Kidney glomerular epithelial cell (primary cell): ENCODE results near the gene NUDT1.

ENCODE experiments used
- DNase-seq: peaks from one replicate; lab custom pipeline; 2025; lab: John Stamatoyannopoulos, UW

NUDT1 gene

GRCh38 chr7:2241580-2242540 lies at the start of gene NUDT1, which contains the start of gene MRM2:
TSS of gene NUDT1 (plus strand) at chr7:2242226. CDS start at chr7:2244575, 2,349 bp downstream.
TSS of gene MRM2 (minus strand) at chr7:2242205. CDS start at chr7:2242169, 36 bp downstream.
- peak; percentile 72 for DNase-seq

DNA sequence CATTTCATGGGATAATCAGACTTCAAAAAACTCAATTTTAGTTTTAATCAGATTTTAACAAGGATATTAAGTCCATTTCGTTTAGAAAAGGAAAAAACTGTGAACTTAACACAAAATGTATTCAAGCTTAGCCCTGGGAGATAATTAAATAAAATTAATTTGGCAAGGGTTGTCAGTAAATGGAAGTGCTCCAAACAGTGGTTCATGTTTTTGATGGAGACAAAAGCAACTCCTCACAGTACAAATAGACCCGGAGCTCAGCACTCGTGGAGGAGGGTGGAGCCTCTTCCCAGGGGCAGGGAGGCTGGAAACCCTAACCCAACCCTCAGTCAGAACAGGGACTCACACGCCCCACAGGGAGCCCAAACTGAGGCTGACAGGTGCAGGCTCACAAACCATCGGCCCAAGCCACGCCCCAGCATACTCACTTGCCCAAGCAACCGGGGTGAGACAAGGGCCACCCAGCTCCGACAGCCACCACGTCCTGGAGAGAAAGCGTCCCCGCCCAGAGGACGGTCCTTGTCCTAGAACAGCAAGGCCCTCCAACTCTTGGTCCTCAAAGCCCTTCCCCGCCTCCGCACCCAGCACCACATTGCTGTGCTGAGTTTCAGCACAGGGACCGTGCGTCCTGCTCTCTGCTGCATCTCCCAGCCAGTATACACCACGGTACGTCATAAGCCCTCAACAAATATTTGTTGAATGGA lies 49.0 kb upstream of the NUDT1 start:
- DNase-seq = no peak

DNA sequence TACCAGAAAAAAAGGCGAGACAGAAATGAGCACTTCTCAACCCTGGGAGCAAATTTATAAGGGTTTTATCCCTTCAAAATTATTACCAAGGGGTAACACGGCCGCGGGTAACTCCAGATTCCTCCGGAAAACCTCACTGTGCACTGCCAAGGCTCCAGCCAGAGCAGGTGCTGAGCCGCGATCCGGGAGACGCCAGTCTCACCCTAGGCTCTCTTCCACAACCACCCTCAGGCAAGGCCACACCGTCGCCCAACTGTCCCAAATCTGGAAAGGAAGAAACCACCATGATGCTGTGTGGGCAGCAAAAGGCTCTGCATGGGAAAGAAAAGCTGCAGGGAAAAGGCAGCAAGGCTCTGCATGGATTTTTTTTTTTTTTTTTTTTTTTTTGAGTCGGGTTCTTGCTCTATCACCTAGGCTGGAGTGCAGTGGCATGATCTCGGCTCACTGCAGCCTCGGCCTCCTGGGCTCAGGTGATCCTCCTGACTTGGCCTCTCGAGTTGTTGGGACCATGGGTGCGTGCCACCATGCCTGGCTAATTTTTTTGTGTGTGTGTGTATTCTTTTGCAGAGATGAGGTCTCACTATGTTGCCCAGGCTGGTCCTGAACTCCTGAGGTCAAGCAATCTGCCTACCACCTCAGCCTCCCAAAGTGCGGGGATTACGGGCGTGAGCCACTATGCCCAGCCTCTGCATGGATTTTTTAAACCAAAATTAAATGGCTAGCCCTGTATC lies 48.3 kb upstream of the NUDT1 start:
- DNase-seq = no peak

- DNase-seq = no peak
Observed at GRCh38 chr7:2195400-2196246, 46.4 kb upstream of the NUDT1 start.

DNA sequence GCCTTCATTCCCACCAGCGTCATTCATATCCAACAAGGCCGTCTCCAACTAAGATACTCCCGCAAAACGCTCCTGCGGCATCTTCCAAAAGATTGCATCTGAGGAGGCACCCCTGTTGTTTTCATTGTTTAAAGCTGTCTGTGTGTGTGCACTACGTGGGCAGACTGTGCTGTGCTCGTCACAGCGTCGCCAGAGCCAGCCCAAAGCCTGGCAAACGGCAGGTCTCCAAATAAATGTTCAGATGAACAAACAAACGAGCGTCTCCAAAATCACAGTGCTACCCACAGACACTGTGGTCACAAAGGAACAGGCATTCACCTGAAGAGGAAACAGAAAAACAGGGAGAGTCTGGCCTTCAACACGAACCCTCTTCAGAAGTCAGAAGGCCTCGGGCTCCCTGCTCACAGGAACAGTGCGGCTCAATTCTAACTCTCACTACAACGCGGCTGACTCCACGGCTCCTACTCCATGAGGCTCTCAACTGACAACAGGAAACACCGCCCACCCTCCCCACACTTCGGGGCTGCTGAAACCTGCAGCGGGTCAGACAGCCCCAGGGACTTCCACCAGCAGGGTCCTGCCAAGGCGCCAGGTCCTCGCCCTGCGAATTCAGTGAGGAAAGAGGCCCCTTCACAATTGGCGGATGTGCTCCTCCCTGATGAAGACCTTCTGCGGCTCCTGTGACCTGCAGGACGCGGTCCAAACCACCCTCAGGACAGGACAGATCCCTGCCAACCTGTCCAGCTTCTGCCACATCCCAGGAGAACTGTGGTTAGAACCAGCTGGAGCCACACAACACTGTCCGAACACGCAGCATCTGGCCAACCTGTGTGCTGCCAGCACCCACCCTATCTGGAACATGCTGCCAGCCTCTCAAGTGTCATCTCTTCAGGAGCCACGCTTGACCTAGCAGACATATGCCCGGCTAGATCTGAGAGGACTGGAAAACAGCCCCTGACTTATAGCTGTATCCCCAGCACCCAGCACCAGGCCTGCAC lies 45.3 kb upstream of the NUDT1 start:
- DNase-seq = no peak

DNA sequence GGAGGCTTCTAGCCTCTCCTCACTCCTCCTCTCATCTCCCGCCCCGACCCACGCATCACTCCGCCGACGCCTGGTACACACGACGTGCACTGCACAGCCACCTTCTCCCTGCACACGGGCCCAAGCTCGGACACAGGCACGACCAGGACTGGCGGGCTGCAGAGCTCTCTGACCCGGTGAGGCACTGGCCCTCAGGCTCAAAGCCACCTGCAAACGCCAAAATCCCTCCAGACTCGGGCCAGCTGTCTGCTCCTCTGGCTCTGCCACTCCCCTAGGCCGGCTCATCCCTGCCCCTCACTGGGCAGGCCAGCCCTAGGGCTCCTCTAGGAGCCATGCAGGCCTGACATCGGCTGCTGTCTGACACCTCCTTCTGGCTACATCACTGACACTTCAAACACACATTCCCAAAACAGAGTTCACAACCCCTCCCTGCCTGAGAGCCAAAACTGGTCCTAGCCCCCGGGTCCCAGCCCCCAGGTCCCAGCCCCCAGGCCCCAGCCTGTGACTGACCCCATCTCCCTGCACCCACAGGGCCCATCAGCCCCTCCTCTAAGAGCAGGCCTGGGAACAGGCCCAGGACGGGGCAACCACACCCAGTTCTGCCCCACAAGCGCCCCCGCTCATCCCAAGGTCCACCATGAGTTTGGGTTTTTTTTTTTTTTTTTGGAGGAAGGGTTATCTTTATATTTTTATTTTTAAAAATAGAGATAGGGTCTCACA lies 44.4 kb upstream of the NUDT1 start:
- DNase-seq = no peak

DNA sequence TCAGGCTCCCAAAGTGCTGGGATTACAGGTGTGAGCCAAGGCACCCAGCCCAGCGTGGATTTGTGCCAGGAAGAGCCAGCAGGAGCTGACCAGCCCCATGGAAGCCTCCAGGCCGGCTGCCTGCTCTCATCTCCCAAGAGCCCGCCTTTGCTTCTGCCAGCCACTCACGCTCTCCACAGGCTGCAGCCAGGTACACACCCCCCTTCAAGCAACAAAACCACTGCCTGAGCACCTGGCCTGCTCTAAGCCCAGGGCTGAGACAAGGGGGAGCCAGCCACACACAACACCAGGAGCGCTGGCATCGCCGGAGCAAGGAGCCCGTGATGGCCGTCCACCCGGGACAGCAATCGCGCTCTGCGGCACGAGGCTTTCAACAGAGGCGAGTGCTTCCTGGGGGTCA lies 43.8 kb upstream of the NUDT1 start:
- DNase-seq = no peak

GRCh38 chr7:2198760-2199159 lies 43.3 kb upstream of the NUDT1 start:
- no peak for DNase-seq

GRCh38 chr7:2199528-2199927 lies 42.5 kb upstream of the NUDT1 start:
- DNase-seq = no peak

DNA sequence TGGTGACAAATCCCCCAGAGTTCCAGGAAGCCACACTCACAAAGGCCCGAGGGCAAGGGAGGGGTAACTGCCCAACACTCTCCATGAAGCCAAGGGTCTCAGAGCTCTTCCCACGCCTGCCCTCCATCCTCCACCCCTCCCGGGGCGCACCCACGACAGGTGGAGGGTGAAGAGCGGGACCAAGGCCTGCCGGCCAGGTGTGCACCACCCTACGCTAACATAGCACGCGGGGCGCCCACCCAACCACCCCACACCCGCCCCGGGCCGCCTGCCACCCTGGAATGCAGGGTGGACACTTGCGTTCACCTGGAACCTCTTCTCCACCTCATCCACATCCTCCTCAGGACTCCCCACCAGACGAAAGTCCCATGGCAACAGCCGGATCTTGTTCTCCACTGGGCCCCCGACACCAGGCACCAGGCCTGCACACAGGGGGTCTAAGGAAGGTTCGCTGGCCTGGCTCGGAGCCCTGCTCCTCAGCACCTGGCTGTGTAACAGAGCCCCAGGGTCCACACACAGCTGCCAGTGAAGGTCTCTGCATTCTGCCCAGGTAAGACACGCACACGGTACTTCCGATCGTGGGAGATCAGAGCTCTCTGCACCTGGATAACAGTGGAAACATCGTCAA lies 42.0 kb upstream of the NUDT1 start:
- DNase-seq = no peak

DNA sequence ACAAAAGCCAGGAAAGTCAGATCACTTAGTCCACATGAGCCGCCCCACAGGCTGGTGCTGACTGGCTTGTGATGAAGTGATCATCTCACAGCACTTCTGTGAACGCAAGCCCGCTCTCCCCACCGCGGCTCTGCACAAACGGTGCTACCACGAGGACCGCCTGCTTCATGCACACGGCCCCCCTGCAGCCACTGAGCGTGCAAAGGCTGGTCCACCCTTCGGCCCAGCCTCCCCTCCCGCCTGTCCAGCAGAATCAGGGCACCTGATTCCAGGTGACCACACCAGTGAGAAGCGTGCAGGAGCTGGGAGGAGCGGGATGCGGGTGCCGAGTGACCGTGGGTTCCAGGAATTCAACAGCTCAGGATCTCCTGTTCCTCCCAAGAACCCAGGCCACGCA lies 41.4 kb upstream of the NUDT1 start:
- no peak for DNase-seq

- DNase-seq = no peak
Observed at GRCh38 chr7:2201128-2201527, 40.9 kb upstream of the NUDT1 start.

- DNase-seq = no peak
Observed at GRCh38 chr7:2201686-2202360, 40.2 kb upstream of the NUDT1 start.

GRCh38 chr7:2202361-2202761 lies 39.7 kb upstream of the NUDT1 start:
- DNase-seq = no peak

DNA sequence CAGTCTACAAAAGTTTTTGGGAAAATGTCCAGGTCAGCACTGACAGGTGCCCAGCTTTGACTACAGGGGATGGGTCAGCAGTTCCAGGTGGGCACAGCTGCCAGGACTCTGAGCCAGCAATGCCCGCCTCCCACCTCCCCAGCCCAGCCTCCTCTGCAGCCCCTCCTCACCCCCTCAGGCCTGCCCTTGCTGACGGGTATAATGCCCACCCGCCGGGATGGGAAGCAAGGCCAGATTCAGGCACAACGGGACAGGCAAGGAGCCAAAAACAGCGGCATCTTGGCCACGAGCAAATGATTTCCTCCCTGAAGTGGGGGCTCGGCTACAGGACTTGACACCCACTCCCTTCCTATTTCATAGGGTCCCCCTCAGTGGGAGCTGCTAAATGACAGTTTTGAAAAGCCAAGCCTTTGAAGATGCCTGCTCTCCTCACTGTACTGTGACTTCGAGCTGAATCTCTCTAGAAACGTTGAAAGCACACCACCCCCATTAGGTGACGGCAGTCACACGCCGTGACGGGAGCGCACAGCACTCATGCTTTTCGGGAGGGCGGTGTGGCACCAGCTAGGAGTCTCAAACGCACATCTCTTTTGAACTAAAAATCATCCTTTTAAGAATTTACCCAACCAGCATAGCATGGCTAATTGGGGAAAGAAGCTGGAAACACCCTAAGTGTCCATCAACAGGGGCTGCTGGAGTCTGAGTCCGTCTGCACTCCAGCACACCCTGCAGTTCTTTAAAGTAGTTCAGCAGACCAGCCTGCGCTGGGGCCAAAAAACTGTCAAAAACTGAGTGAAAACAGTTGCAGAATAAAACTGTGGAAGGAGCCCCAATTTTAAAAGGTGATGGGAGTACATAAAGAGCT lies 38.9 kb upstream of the NUDT1 start:
- no peak for DNase-seq

DNA sequence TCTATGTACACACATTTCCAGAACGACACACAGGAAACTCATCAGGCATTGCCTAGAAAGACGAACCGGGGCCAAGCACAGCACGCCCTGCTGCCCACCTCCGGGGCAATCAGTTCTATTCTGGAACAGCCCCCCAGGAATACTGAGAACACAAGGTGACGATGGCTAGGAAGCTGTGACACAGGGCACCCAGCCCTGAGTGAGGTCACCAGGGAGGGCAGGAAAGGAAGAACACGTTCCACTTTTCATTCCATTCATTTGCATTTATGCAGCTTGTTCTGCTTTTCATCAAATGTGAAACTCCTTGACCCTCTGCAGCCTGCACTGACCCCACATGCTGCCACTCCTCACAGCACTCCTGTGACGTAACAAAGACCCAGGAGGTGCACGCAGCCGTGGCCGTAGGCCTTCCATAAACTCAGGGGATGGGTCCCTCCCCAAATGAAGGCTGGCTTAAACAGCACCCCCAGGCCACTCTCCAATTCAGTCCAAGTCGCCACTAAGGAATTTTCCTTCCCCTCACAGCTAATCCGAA lies 38.2 kb upstream of the NUDT1 start:
- no peak for DNase-seq

DNA sequence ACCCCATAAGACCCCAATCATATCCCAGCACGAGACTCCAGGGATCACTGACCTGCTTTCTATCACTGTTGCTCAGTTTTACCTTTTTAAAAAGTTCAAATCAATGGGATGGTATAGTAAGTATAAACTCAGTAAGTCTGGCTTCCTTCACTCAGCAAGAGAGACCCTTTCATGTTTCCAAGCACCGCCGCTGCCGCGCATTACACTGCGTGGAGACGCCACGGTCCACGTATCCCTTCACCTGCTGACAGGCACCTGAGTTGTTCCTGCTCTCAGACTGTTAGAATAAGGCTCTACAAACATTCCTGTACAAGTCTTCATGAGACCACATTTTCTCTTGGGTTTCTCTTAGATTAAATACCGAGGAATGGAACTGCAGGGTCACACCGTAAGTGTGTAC lies 37.6 kb upstream of the NUDT1 start:
- no peak for DNase-seq
